Measurements from ENCODE around the gene DONSON. TPM values are rescaled to one million over a fixed set of nuclear protein-coding genes. Genes with fewer than 3 reads are reported as not detected.

The DONSON gene
- total RNA-seq, 1 donor from 2014 or later: 41.4 TPM

GRCh38 chr21:33611006-33611744 is 22.7 kb upstream of the DONSON start:
- no peak overlapping the region for H3K4me3 ChIP-seq (ENCODE audit: low read depth, low read length)
- TF ChIP-seq, protein P1, sequence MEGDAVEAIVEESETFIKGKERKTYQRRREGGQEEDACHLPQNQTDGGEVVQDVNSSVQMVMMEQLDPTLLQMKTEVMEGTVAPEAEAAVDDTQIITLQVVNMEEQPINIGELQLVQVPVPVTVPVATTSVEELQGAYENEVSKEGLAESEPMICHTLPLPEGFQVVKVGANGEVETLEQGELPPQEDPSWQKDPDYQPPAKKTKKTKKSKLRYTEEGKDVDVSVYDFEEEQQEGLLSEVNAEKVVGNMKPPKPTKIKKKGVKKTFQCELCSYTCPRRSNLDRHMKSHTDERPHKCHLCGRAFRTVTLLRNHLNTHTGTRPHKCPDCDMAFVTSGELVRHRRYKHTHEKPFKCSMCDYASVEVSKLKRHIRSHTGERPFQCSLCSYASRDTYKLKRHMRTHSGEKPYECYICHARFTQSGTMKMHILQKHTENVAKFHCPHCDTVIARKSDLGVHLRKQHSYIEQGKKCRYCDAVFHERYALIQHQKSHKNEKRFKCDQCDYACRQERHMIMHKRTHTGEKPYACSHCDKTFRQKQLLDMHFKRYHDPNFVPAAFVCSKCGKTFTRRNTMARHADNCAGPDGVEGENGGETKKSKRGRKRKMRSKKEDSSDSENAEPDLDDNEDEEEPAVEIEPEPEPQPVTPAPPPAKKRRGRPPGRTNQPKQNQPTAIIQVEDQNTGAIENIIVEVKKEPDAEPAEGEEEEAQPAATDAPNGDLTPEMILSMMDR (conservative IDR thresholded peaks at IDR 0.05; ENCODE audit: low read depth, low read length): no peak
- DNase-seq (ENCODE audit: low read depth): no peak

DNA sequence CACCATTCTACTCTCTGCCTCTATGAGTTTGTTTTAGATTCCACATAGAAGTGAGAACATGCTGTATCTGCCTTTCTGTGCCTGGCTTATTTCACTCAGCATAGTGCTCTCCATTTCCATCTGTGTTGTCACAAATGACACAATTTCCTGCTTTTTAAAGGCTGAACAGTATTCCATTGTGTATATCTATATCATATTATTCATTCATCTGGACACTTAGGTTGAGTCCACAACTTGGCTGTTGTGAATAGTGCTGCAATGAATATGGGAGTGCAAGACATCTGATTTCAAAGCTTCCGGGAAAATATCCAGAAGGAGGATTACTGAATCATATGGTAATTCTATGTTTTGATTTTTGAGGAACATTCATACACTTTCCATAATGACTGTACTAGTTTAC is 20.1 kb upstream of the DONSON start:
- no peak overlapping the region for H3K4me3 ChIP-seq (ENCODE audit: low read depth, low read length)
- no peak for DNase-seq (ENCODE audit: low read depth)
- TF ChIP-seq, protein P1 (conservative IDR thresholded peaks at IDR 0.05; ENCODE audit: low read depth, low read length): no peak

DNA sequence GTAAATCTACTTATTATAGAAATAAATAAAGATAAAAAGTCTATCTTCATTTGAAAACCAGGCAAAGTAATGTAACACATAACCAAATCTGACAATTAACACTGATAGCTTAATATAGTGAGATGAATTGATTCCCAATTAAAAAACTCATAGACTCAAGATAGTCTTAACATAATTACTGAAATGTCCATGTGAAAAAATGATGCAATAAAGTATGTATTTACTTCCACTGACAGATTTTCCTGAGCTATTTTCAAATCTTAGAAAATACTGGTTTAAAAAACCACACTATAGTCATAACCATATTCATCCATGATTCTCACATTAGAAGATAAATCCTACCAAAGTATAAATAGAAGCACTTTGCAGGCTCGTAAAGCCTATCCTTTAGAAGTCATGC is 9.6 kb upstream of the DONSON start:
- TF ChIP-seq, protein P1 (conservative IDR thresholded peaks at IDR 0.05; ENCODE audit: low read depth, low read length): no peak
- no peak overlapping the region for H3K4me3 ChIP-seq (ENCODE audit: low read depth, low read length)
- DNase-seq (ENCODE audit: low read depth): no peak

GRCh38 chr21:33587792-33588484 is 546 bp downstream of the DONSON start:
- no peak for DNase-seq (ENCODE audit: low read depth)
- H3K4me3 ChIP-seq (ENCODE audit: low read depth, low read length): peak overlapping the region; percentile 83
- TF ChIP-seq, protein P1 (conservative IDR thresholded peaks at IDR 0.05; ENCODE audit: low read depth, low read length): no peak

GRCh38 chr21:33586927-33587326 is 1.6 kb downstream of the DONSON start:
- no peak for DNase-seq (ENCODE audit: low read depth)

DNA sequence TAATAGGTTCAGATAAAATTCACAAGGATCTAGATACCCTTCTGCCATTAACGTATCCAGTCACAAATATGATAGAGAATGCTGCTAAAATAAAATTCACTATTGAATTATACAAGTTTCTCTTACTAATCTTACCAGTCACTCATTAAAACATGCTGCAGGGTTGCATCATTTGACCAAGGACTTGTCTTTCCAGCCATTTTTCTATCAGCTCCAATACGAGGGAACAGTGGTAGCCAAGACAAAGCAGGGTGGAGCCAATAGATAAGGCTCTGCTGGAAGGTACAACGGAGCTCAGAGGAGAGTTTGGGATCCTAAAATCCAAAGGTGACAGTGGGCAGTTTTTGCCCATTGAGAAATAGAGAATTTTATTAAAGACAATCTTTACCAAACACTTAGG is 4.0 kb downstream of the DONSON start:
- TF ChIP-seq, protein P1 (conservative IDR thresholded peaks at IDR 0.05; ENCODE audit: low read depth, low read length): no peak
- no peak for DNase-seq (ENCODE audit: low read depth)
- H3K4me3 ChIP-seq (ENCODE audit: low read depth, low read length): no peak overlapping the region

More at GRCh38 chr21:33586927-33587326, 1.6 kb downstream of the DONSON start:
- no peak overlapping the region for H3K4me3 ChIP-seq (ENCODE audit: low read depth, low read length)
- TF ChIP-seq, protein P1 (conservative IDR thresholded peaks at IDR 0.05; ENCODE audit: low read depth, low read length): no peak

All from epithelial cell of proximal tubule (primary cell).